ENCODE measurements around the gene PRKCB.

GRCh38 chr16:23842137-23842600 is 6.4 kb downstream of the PRKCB start:
- TF ChIP-seq CTCF (IDR thresholded peaks at IDR 0.05; ENCODE audit: poor library complexity, severe bottlenecking) (no peak), EP300 (conservative IDR thresholded peaks at IDR 0.05; ENCODE audit: poor library complexity, severe bottlenecking) (no peak), EZH2 (IDR thresholded peaks at IDR 0.05; ENCODE audit: borderline replicate concordance, insufficient read depth, low read length, poor library complexity, severe bottlenecking) (no peak), REST (IDR thresholded peaks at IDR 0.05; ENCODE audit: borderline replicate concordance) (no peak), POLR2AphosphoS5 (IDR thresholded peaks at IDR 0.05) (no peak)

Measured in neural cell (in vitro differentiated cells).